GM18519 (cell line): ENCODE results near the gene USP40.

ENCODE experiments used
- ATAC-seq: cut with Tn5 transposase; IDR thresholded peaks from one replicate; pipeline ENCODE4 v1.9.1; 2021; ENCODE audit warnings: mild to moderate bottlenecking, moderate library complexity; ENCODE audit not compliant: unreplicated experiment, low FRiP score

The USP40 gene

DNA sequence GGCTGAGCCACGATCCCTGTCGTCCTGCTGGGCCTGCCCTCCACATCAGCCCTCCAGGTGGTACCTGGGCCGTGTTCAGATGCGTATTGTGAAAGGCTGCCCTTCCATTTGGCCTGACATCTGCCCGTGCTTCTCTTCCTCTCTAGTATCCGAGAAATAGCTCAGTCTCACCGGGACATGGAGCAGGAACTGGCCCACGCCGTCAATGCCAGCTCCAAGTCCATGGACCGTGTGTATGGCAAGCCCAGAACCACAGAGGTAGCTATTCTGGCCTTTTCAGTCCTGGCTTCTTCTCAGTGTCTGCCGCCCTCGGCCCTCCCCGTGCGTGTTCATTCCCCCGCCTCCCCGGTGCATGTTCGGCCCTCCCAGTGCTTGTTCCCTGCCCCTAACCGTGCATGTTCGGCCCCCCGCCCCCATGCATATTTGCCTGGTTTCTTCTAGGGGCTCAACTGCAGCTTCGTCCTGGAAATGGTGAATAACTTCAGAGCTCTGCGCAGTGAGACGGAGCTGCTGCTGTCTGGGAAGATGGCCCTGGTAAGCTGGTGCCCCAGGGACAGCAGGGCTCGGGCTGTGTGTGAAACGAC, 104.3 kb downstream of the USP40 start:
- ATAC-seq: no peak

DNA sequence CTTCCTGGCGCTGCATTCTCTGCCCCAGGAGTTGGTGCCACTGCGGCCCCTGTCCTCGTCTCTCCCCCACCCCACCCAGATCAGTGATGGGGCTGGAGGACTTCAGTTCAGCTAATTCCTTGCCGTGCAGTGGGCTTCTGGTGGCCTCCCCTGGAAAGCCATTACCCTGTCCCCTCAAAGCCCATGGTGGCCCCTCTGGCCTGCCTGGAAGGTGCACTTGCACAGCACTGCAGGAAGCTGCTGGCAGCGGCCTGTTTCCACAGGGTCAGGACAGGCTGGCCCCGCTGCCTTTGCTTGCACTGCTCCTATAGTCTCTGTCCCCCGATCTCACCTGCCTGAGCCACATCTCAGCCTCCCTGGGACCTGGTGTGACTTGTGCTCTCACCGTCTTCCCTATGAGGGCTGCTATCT, 105.1 kb downstream of the USP40 start:
- ATAC-seq: no peak

DNA sequence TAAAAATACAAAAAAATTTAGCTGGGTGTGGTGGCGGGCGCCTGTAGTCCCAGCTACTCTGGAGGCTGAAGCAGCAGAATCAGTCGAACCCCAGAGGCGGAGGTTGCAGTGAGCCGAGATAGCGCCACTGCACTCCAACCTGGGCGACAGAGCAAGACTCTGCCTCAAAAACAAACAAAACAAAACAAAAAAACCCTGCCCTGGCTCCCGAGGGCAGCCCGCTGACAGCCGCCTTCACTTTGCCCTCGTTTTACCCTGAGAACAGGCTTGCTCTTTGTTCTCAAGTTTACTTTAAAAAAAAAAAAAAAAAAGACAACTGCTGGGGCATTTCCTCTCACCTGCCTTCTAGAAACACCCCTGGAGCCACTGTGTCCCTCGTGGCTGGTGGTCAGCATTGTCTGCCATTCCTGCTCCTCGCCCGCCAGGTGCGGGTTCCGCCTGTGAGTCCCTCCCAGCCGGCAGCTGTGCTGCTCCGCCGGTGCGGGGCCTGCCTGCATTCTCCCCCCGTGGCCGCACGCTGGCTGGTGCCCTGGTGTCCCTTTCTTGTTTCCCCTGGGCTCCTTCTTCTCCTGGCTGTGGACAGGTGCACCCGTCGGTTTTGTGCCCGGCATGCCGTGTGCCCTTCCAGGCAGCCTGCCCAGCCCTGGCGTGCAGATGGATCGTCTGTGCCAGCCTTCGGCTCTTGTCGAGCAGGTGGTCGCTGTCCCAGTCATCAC, 105.7 kb downstream of the USP40 start:
- ATAC-seq: no peak

DNA sequence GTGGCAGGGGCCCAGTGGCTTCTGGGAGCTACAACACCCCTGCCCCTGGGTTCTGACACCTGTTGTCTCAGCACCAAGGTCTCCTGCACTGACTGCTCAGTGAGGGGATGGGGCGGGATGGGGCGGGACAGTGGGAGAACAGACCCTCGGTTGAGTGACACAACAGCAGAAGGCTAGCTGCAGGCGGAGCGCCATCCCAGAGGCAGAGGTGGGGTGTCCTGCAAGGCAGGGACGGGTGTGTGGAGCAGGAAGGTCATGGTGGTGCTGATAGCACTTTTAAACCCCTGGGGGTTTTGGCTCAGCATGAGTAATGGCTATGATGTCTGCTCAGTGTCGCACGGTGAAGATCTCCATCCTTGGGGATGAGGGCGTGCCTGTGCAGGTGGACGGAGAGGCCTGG, 107.2 kb downstream of the USP40 start:
- ATAC-seq: no peak

DNA sequence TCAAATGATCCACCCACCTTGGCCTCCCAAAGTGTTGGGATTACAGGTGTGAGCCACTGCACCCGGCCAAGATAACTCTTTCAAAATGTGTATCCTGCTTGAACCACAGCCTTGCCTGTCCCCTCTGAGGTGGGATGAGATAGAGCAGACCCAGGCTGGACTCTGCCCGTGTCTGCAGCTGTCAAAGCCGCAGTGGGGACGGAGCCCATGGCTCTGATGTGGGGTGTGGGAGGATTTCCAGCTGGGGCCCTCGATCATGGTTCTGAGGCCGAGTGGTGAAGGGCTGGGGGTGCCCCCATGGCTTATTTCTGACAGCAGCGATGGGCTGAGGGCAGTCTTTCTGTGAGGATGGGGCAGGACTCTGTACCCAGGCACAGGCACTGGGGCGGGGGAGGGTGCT, 107.8 kb downstream of the USP40 start:
- no peak for ATAC-seq

DNA sequence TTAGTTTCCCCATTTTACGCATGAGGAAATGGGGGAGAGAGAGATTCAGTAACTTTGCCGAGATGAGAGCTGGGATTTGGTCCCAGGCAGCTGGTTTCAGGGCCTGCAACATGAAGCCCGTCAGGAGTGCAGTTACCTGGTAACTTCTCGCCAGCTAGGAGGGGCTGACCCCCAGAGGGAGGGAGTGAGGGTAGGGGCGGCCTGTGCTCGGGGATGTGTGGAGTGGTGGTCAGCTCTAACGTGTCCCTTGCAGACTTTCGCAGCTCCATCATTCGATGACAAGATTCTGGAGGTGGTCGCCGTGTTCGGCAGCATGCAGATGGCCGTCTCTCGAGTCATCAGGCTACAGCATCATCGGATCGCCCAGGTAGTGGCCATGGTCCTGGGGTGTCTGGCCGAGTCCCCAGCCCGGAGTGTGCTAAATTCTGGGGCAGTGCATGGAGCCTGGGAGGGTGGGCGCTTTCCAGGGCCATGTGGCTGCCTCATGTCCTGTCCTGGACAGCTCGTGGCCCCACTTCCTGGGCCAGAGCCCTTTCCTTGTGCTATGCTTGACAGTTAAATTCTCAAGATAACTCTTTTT, 108.5 kb downstream of the USP40 start:
- ATAC-seq: no peak

DNA sequence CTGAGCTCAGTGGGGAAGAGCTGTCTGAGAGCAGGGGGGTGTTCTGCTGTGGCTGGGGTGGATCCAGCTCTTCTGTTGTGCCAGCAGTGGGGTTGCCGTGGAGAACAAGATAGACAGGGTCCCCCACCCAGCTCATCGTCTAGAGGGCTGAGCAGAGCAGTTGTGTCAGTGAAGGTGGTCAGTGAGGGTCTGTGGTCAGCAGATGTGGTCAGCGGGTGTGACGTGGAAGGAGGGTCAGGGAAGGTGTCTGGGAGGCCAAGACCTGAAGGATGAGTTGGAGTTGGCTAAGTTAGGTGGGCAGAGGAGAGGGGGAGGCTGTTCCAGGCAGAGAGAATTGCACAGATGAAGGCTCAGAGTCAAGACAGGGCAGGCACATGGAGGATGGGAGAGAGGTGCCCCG, 109.2 kb downstream of the USP40 start:
- no peak for ATAC-seq

DNA sequence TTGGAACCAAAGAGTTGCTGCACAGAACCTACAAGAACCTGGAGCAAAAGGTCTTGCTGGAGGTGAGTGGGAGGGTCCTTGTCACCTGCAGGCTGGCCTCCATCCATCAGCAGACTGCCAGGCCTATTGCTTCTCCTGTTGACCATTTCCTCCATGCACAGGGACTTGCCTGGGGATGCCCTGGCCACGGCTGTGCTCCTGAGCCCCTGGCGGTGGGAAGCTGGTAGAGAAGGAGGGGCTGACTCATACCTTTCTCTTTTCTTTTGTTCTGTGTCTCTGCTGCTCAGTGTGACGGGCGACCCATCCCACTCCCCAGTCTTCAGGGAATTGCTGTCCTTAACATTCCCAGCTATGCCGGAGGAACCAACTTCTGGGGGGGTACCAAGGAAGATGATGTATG, 109.6 kb downstream of the USP40 start:
- no peak for ATAC-seq

DNA sequence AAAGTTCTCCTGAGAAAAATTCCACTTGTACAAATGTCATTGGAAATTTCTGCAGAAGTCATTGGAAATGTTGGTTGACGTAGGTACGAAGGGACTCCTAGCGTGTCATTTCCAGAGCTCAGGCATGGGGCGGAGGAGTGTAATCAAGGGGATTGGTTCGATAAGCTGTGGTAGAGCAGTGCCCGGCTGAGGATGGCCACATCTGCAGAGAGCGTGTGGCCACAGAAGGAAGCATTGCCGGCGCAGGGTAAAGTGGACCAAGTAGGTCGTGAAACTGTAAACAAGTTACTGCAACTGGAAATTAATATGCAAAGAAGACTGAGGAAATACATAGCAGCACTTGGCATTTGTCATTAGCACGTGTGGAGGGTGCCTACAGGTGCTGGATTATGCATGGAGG, 110.5 kb downstream of the USP40 start:
- no peak for ATAC-seq

DNA sequence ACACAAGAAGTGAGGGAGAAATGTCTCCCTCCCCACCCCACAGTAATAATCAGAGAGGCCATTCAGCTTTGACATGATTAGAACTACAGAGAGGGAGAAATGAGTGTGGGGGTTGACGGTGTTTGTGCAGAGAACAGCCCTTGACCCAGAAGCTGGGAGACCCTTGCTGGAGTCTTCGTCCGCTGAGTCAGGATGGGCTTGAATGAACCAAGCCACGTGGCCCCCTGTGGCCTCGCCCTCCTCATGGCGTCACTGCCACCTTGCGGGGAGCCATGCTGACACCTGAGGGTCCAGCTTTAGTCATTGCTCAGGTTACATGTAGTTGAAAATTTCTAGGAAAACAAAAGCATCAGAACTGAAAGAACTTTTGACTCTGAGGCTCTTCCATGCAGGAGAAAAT, 111.1 kb downstream of the USP40 start:
- no peak for ATAC-seq

DNA sequence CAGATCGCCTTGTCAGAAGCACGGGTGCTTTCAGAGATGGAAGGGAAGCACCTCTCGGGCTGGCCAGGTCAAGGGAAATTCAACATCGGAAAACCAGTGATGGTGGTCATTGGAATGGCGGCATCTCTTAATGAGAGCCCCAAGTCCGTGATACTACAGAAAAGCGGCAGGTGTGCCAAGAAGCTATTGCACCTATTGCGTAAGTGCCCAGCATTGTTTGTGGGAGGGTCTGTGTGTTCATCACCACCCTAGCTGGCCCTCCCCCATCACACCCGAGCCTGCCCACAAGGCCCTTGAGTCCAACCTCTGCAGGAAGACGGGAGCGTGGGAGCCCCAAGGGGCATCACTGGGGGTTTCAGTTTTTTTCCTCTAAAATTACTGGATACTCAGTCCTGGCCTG, 111.6 kb downstream of the USP40 start:
- ATAC-seq: no peak

DNA sequence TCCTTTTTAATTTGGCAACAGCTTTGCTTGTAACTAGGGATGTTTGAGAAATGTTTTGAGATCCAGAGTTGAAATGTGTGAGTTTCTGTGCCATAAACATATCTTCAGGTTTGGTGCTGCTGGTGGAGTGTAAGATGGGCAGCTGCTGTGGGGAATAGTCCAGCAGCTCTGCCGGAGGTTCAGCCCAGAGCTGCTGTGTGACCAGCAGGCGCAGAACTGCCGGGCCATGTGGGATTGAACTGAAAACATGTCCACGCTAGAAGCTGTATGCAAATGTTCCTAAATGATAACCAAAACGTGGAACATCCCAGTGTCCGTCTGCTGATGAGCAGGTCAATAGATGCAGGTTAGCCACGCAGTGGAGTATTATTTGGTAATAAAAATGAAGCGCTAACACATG, 112.7 kb downstream of the USP40 start:
- no peak for ATAC-seq

DNA sequence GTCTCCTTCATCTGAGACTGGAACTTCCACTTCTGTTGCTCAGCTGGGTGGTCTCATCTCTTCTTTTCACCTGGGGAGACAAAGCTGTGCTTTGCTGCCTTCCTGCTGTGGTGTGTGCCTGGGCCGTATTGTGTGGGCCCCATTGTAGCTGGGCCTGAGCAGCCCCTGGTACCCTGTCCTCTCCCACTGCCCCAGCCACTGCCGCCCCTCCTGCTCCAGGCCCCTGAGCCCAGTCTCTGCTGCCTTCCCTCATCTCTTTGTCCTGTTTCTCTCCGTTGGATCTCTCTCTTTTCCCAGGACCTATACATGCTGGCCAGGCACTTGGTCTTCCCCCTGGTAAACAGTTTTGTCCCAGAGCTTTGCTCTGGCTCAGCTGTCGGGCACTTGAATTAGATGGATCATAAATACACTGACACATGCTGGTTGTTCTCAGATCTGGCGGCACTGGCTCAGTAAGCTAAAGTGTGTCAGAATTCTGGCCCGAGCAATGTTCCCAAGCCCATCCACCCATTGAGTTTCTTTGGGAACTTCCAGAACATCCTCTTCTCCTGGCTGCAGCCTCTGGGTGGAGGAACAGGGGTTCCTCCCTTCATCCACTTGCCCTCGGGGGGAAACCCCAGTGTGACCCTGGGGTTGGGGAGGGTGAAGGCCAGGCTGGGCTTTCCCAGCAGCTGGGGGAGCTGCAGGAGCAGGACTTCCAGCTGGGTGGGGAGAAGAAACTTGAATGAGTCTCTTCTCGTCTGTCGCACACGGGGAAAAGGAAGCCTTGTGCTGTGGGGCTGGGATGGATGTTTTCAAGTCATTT, 113.3 kb downstream of the USP40 start:
- ATAC-seq: no peak

DNA sequence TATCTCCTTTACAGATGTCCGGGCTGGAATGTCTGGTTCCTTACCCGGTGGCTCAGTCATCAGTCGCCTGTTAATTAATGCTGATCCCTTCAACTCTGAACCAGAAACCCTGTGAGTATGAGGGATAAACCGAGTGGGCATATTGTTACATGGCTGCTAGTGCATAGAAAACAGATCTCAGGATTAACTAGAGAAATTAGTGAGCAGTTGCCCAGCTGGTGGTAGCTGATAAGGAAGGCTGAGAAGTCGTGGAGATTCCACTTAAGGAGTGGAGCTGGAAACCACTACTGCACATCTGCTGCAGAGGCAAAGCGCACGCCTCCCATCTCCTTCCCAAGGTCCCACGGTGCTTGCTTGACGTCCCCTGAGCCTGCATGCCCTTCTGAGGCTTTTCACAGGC, 114.6 kb downstream of the USP40 start:
- no peak for ATAC-seq

DNA sequence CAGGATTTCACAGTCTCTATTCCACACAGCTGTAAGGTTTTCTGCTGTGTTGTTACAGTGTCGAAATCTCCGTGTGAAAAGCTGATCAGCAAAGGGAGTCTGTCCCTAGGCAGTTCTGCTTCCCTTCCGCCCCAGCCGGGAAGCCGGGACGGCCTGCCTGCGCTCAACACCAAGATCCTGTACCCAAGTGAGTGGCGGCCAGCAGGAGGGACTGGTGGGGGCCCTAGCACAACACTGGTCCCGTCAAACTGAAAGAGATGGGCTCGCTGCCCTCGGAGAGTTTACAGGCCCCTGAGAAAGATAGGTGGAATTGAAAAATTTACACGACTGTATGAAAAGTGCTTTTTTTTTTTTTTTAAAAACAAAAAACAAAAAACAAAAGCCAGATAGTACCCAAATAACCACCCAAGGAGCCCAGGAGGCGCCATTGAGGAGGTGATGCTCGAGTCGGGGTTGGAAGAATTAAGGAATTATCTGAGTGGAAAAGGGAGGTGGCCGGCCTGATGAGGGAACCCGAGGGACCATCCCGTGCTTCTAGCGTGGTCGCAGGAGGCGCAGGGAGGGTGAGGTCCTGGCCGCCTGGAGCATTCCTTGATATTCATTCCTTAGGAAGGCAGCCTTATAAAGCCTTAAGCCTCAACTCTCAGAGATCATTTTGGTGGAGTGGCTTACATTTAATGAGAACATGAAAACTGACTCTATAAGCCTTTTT, 115.6 kb downstream of the USP40 start:
- no peak for ATAC-seq

DNA sequence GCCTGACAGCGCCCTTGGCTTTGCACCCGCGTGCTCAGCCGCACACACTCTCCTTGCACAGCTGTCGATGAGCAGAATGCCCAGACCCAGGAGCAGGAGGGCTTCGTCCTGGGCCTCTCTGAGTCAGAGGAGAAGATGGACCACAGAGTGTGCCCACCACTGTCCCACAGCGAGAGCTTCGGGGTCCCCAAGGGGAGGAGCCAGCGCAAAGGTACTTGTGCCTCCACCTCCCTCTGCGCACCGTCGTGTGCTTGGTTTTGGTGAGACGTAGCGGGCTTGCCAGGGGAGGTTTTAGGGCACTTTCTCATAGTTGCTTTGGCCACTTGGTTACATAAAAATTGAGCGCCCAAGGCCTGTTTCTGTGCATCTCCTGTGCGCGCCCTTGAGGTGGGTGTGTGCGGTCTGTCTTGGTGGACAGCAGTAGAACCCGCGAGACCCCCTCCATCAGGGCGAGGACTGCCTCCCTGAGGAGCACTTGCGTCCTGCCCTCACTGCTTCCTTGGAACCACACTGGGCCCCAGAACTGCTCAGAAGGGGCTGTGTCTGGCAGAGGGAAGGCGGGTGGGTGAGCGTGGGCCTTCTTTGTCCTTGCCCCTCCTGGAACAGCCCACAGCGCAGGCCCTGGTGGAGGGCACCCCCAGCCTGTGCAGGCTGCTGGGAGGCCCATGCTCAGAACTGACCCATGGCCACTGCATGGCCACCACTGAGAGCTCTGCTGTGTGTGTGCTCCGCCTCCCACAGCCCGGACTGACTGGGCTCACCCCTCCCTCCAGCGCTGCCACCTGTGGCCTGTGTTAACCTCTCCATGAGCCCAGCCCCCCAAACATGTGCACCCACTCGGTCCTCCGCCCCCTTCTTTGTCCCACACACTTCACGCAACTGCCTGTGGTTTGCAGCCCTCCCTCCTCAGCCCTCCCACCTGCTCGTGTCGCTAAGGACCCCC, 116.4 kb downstream of the USP40 start:
- ATAC-seq: no peak

DNA sequence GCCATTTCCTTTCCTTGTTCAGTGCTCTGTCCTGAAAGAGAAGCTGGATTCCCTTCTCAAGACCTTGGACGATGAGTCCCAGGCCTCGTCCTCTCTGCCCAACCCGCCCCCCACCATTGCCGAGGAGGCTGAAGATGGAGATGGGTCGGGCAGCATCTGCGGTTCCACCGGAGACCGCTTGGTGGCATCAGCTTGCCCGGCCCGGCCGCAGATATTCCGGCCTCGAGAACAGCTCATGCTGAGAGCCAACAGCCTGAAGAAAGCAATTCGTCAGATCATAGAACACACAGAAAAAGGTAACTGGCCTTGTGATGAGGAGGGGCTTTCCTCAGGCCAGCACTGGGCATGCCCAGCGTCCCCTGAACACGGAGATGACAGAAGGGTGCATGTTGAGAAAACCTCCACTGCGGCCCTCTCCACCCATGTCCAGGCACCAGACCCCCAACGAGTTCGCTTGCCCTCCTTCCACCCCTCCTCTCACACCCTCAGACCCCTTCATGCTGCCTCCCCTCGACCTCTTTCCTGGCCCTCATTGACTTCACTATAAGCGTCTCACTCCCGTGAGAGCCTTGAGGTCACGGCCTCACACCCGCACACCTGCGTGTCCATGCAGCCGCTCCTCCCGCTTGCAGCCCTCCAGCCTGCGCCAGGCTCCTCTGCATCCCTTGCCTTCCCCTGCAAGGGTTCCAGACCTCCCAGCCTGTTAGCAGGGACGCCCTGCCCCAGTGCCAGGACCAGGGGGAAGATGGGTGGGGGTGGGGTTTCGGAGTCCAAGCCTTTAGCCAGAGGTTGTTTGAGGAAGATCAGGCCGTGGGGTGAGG, 117.3 kb downstream of the USP40 start:
- ATAC-seq: no peak

DNA sequence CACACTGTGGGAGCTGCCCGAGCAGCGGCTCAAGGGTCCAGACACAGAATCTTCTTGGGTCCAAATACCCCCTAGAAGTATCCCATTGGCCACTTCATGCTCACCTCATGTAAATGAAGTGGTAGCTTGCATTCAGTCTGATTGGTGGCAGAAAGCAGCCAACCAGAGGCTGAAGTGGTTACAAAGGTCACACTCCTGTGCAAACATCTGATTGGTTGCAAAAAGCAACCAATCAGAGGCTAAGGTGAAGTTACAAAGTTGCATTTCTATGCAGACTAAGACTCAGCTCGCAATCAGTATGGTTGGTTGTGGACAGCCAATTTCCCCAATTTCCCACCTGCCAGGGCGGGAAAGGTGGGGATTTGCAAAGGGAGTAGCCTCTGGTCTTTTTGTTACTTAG, 118.0 kb downstream of the USP40 start:
- no peak for ATAC-seq

DNA sequence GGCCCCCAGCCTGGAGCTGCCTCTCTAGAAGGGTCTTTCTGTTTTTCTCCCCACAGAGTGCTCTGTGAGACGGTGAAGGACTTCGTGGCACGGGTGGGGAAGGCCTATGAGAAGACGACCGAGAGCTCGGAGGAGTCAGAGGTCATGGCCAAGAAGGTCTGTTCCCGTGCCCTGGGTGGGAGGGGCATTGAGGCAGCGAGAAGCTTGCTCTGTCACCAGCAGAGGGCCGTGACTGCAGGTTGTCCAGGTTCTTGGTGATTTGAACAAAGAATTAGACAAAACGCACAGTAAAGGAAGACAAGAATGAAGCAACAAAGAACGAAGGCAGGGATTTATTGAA, 118.4 kb downstream of the USP40 start:
- ATAC-seq: no peak
